B cell (primary cell): ENCODE results near the gene GSTO2. TPM values are rescaled to one million over a fixed set of nuclear protein-coding genes. Genes with fewer than 3 reads are reported as not detected.

Source experiments
- ATAC-seq: fragments of 200-7000 bp; cut with Tn5 transposase; one replicate; pipeline ENCODE4 v1.10.0; 2021; ENCODE audit warnings: low read depth, mild to moderate bottlenecking, moderate number of reproducible peaks, moderate library complexity
- CTCF ChIA-PET: fragments of 350-600 bp; sonication (Branson Sonifier 250); formaldehyde crosslinking; loops from one replicate; lab custom pipeline; 2021; ENCODE audit warnings: antibody characterized with exemption, inconsistent platforms; lab: Charles Lee
- POLR2A ChIA-PET: fragments of 350-600 bp; sonication (Branson Sonifier 250); formaldehyde crosslinking; loops from one replicate; lab custom pipeline; 2021; ENCODE audit warnings: antibody characterized with exemption; lab: Charles Lee
- DNase-seq: peaks from one replicate; pipeline ENCODE4 v3.0.0; 2013
- H2AFZ ChIP-seq: 2 replicates; pipeline ENCODE4 v1.6.1; 2012; ENCODE audit warnings: mild to moderate bottlenecking, low read depth, low read length; ENCODE audit not compliant: insufficient read depth, poor library complexity, severe bottlenecking
- H3K27ac ChIP-seq, 2 donors: 1 replicate in 1 of 2; 2 replicates in 1 of 2; pipeline ENCODE4 v1.5.1; 2012 to 2013; ENCODE audit warnings: low read length in 2 of 2, mild to moderate bottlenecking in 2 of 2, moderate library complexity in 1 of 2
- H3K27me3 ChIP-seq, 4 experiments: fragments of 200-600 bp in 1 of 4; sonication (generic) in 1 of 4; replicated peaks in 1 of 4; 1 replicate in 2 of 4; 2 replicates in 2 of 4; pipeline versions ENCODE4 v1.6.1 to v1.7.0; 2013 to 2016; ENCODE audit warnings: low read length in 3 of 4, mild to moderate bottlenecking in 2 of 4, mixed read lengths in 1 of 4, moderate library complexity in 1 of 4; ENCODE audit not compliant: insufficient read depth in 4 of 4, control insufficient read depth in 3 of 4; ENCODE audit errors: control extremely low read depth in 1 of 4
- H3K36me3 ChIP-seq, 2 experiments: replicated peaks in 1 of 2; 1 replicate in 1 of 2; 2 replicates in 1 of 2; pipeline versions ENCODE4 v1.6.1 to v1.7.1; 2013; ENCODE audit warnings: low read length in 1 of 2; ENCODE audit not compliant: insufficient read depth in 2 of 2, control insufficient read depth in 1 of 2; ENCODE audit errors: control extremely low read depth in 1 of 2, extremely low read depth in 1 of 2
- H3K4me1 ChIP-seq, 2 donors: fragments of 200-600 bp in 1 of 2; sonication (generic) in 1 of 2; 1 replicate in 1 of 2; 2 replicates in 1 of 2; pipeline versions ENCODE4 v1.5.1 to v1.6.1; 2013 to 2017; ENCODE audit warnings: low read length in 2 of 2; ENCODE audit not compliant: control insufficient read depth in 2 of 2, insufficient read depth in 2 of 2
- H3K4me2 ChIP-seq: replicated peaks from 2 replicates; pipeline ENCODE3; 2012; ENCODE audit warnings: mild to moderate bottlenecking, low read depth, low read length; ENCODE audit not compliant: poor library complexity, severe bottlenecking
- H3K4me3 ChIP-seq, 5 experiments: fragments of 200-600 bp in 1 of 5; sonication (generic) in 1 of 5; 1 replicate in 3 of 5; 2 replicates in 2 of 5; pipeline versions ENCODE4 v1.5.1 to v1.7.0; 2011 to 2016; ENCODE audit warnings: low read length in 4 of 5, mild to moderate bottlenecking in 4 of 5, low read depth in 2 of 5, control low read depth in 1 of 5, moderate library complexity in 1 of 5; ENCODE audit not compliant: insufficient read depth in 1 of 5; ENCODE audit errors: control extremely low read depth in 1 of 5, extremely low read depth in 1 of 5
- H3K79me2 ChIP-seq: fragments of 200-600 bp; sonication (generic); one replicate; pipeline ENCODE4 v1.6.0; 2016; ENCODE audit warnings: low read length; ENCODE audit not compliant: control insufficient read depth, insufficient read depth
- H3K9ac ChIP-seq: fragments of 200-600 bp; sonication (generic); 2 replicates; pipeline ENCODE4 v1.6.1; 2017; ENCODE audit warnings: mild to moderate bottlenecking, low read length, moderate library complexity
- H3K9me3 ChIP-seq, 3 donors: one replicate each; pipeline versions ENCODE4 v1.6.1 to v1.7.1; 2013; ENCODE audit warnings: low read length in 2 of 3; ENCODE audit not compliant: control insufficient read depth in 2 of 3, insufficient read depth in 1 of 3; ENCODE audit errors: control extremely low read depth in 1 of 3
- H4K20me1 ChIP-seq: 2 replicates; pipeline ENCODE4 v1.6.0; 2012; ENCODE audit warnings: mild to moderate bottlenecking, low read length; ENCODE audit not compliant: insufficient read depth, control insufficient read depth, poor library complexity, severe bottlenecking
- H3K27ac Mint-ChIP-seq: one replicate; pipeline ENCODE4 v1.8.0; 2021; ENCODE audit warnings: mixed read lengths
- H3K27me3 Mint-ChIP-seq: one replicate; pipeline ENCODE4 v1.8.0; 2021; ENCODE audit warnings: mixed read lengths
- H3K4me1 Mint-ChIP-seq: one replicate; pipeline ENCODE4 v1.8.0; 2021; ENCODE audit warnings: mixed read lengths
- H3K4me3 Mint-ChIP-seq: one replicate; pipeline ENCODE4 v1.8.0; 2021; ENCODE audit warnings: mixed read lengths
- H3K9me3 Mint-ChIP-seq: one replicate; pipeline ENCODE4 v1.8.0; 2022; ENCODE audit warnings: mixed read lengths; ENCODE audit not compliant: insufficient read depth
- CTCF ChIP-seq: fragments of 200-600 bp; IDR thresholded peaks from one replicate; pipeline ENCODE4 v1.8.0; 2022; ENCODE audit warnings: antibody characterized with exemption, mild to moderate bottlenecking
- EZH2 ChIP-seq: IDR thresholded peaks from 2 replicates; pipeline ENCODE4 v1.6.1; 2012; ENCODE audit warnings: borderline replicate concordance, low read depth, mild to moderate bottlenecking, moderate library complexity, low read length; ENCODE audit not compliant: insufficient read depth, poor library complexity, severe bottlenecking
- WGBS: methylation state at CpG from one replicate; pipeline ENCODE4 v1.1.5; 2013; ENCODE audit warnings: missing lambda C conversion rate; ENCODE audit not compliant: insufficient coverage; 5-methylcytosine and 5-hydroxymethylcytosine counted together
- intact Hi-C: fragments of 100-400 bp; cut with micrococcal nuclease; formaldehyde crosslinking; loops from one replicate; pipeline ENCODE4 v1.10.0; 2022
- polyA plus RNA-seq: library from polyadenylated mRNA; depleted of rRNA; stranded (reverse); fragments of >200 nt; gene quantifications from 2 replicates; pipeline ENCODE4 v1.2.3, GENCODE V29; 2012
- total RNA-seq, 2 donors: library from RNA; stranded (reverse); fragments of 120-200 nt in 1 of 2; gene quantifications; 1 replicate in 1 of 2; 2 replicates in 1 of 2; pipeline versions ENCODE4 v1.2.3 to v1.2.4, GENCODE V29; 2013 to 2022

The GSTO2 gene
- total and polyA plus RNA-seq, 2 donors (not counting 1 experiment from before 2014, with no cell fraction given), result 0.16 to 0.89 TPM

- CTCF ChIA-PET, result no interaction called here
- no peak overlapping the region for H3K27ac Mint-ChIP-seq
- Histone ChIP-seq H3K4me3 (no peak overlapping the region), H3K27ac (no peak overlapping the region), H3K36me3 (no peaks in the 10 kb centered on the region), H3K4me1 (no peaks in the 10 kb centered on the region), H3K27me3 (peaks cover 0 to 11% (median 3%) of the 10 kb centered on the region in 4 experiments), H3K9ac (no peak overlapping the region), H4K20me1 (no peaks in the 10 kb centered on the region), H2AFZ (no peak overlapping the region), H3K9me3 (peaks cover 0 to 6% (median 0%) of the 10 kb centered on the region in 3 donors), H3K4me2 (no peak overlapping the region), H3K79me2 (no peaks in the 10 kb centered on the region)
- TF ChIP-seq EZH2 (no peak), CTCF (no peak)
- POLR2A ChIA-PET, result no interaction called here
- no peak for ATAC-seq
- WGBS, result 100% methylated on average over 4 of the region's 5 CpGs
- H3K27me3 Mint-ChIP-seq, result peaks cover 41% of the 10 kb centered on the region
- no peak overlapping the region for H3K4me3 Mint-ChIP-seq
- no peak for DNase-seq
- H3K4me1 Mint-ChIP-seq, result no peaks in the 10 kb centered on the region
- intact Hi-C loops, result no loop called here
- H3K9me3 Mint-ChIP-seq, result no peaks in the 10 kb centered on the region
These were observed 25.5 kb upstream of the GSTO2 start for GRCh38 chr10:104243512-104243911.

GRCh38 chr10:104245066-104245632 is 23.8 kb upstream of the GSTO2 start:
- ATAC-seq (no peak), DNase-seq (no peak)
- WGBS, result over 99% methylated on average over 32 of the region's 34 CpGs
- peaks cover 35% of the 10 kb centered on the region for H3K27me3 Mint-ChIP-seq
- no peak overlapping the region for H3K9ac ChIP-seq
- H3K4me3 Mint-ChIP-seq, result no peak overlapping the region
- ChIA-PET CTCF (no interaction called here), POLR2A (no interaction called here)
- peaks cover 0 to 8% (median 5%) of the 10 kb centered on the region in 4 experiments for H3K27me3 ChIP-seq
- peaks cover 0 to 10% (median 0%) of the 10 kb centered on the region in 3 donors for H3K9me3 ChIP-seq
- no peaks in the 10 kb centered on the region for H3K9me3 Mint-ChIP-seq
- H3K36me3 ChIP-seq, result no peaks in the 10 kb centered on the region
- no peak overlapping the region for H3K27ac ChIP-seq
- no peak overlapping the region for H2AFZ ChIP-seq
- H3K4me1 Mint-ChIP-seq, result no peaks in the 10 kb centered on the region
- no peaks in the 10 kb centered on the region for H4K20me1 ChIP-seq
- no peak overlapping the region for H3K4me2 ChIP-seq
- TF ChIP-seq EZH2, result no peak
- no peak for TF ChIP-seq CTCF
- no peaks in the 10 kb centered on the region for H3K79me2 ChIP-seq
- no peak overlapping the region for H3K27ac Mint-ChIP-seq
- intact Hi-C loops, result no loop called here
- no peaks in the 10 kb centered on the region for H3K4me1 ChIP-seq
- no peak overlapping the region for H3K4me3 ChIP-seq
